A549 (cell line): ENCODE results near the gene ZNF407.

Experiments
- BHLHE40 ChIP-seq: IDR thresholded peaks from 2 replicates; pipeline ENCODE4 v1.6.1; 2012; ENCODE audit warnings: low read depth, low read length, inconsistent platforms
- CHD2 ChIP-seq: fragments of 150-350 bp; IDR thresholded peaks from 2 replicates; pipeline ENCODE4 v1.6.1; 2014; ENCODE audit warnings: low read length; ENCODE audit not compliant: partially characterized antibody
- EP300 ChIP-seq, 2 experiments: fragments of >200 bp; sonication (Bioruptor Twin); formaldehyde crosslinking; IDR thresholded peaks; 2 replicates in 1 of 2; 3 replicates in 1 of 2; pipeline ENCODE4 v1.6.1; 2016 to 2017
- KDM1A ChIP-seq: fragments of 200-600 bp; sonication (generic); IDR thresholded peaks from 2 replicates; pipeline ENCODE4 v1.6.1; 2016; ENCODE audit warnings: low read depth, mild to moderate bottlenecking
- POLR2A ChIP-seq: IDR thresholded peaks from 2 replicates; pipeline ENCODE4 v1.6.1; 2012; ENCODE audit warnings: mild to moderate bottlenecking, low read length
- TF ChIP-seq, protein P1 (sequence below): fragments of >200 bp; sonication (Bioruptor Twin); formaldehyde crosslinking; IDR thresholded peaks from 3 replicates; pipeline ENCODE4 v1.5.1; 2016

DNA sequence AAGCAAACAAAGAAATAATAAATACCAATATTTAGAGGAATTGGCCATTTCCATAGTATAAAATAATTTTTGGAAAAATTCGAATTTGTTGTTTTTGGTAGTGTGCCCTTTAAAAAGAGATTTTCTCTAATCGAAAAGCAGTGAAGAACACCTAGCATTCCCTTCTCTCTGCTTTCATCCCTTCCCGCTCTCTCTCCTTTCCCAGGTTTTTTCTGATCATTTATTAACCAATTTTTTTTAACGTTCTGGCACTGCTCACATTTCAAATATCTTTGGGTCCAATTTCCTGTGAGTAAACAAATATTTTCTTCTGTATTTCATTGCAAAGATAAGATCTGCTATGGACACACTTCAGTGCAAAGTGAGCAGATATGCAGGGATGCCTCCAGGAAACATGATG, 101.2 kb downstream of the ZNF407 start:
- TF ChIP-seq, protein P1, sequence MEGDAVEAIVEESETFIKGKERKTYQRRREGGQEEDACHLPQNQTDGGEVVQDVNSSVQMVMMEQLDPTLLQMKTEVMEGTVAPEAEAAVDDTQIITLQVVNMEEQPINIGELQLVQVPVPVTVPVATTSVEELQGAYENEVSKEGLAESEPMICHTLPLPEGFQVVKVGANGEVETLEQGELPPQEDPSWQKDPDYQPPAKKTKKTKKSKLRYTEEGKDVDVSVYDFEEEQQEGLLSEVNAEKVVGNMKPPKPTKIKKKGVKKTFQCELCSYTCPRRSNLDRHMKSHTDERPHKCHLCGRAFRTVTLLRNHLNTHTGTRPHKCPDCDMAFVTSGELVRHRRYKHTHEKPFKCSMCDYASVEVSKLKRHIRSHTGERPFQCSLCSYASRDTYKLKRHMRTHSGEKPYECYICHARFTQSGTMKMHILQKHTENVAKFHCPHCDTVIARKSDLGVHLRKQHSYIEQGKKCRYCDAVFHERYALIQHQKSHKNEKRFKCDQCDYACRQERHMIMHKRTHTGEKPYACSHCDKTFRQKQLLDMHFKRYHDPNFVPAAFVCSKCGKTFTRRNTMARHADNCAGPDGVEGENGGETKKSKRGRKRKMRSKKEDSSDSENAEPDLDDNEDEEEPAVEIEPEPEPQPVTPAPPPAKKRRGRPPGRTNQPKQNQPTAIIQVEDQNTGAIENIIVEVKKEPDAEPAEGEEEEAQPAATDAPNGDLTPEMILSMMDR, result no peak
- TF ChIP-seq BHLHE40, result no peak
- no peak for TF ChIP-seq KDM1A
- TF ChIP-seq EP300 (IDR thresholded peaks at IDR 0.05), result no peak
- TF ChIP-seq CHD2, result no peak
- no peak for TF ChIP-seq POLR2A
